ENCODE results near the gene OSBPL10. TPM values are rescaled to one million over a fixed set of nuclear protein-coding genes. Genes with fewer than 3 reads are reported as not detected.
"Not testable (repeated sequence)": the region's sequence is repeated elsewhere in the genome, so short reads cannot be mapped to it uniquely, and the experiment has no call there.

The OSBPL10 gene
- polyA plus RNA-seq, 1 donor, result 12.4 TPM

DNA sequence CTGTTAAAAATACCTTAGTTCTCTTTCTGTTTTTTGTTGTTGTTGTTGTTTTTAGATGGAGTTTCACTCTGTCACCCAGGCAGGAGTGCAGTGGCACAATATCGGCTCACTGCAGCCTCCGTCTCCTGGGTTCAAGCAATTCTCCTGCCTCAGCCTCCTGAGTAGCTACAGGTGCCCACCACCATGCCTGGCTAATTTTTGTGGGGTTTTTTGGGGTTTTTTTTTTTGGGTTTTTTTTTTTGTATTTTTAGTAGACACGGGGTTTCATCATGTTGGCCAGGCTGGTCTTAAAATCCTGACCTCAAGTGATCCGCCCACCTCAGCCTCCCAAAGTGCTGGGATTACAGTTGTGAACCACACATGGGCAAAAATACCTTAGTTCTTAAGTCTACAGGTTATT lies 120.4 kb downstream of the OSBPL10 start:
- not testable (repeated sequence) for H3K36me3 ChIP-seq (ENCODE audit: control insufficient read depth, insufficient read depth, low read length); DNase-seq; H3K9me3 ChIP-seq (ENCODE audit: control insufficient read depth, low read depth, low read length); H3K27me3 ChIP-seq (ENCODE audit: control insufficient read depth, insufficient read depth, low read length); H3K27ac ChIP-seq (ENCODE audit: low read length); H3K4me1 ChIP-seq (ENCODE audit: control insufficient read depth, insufficient read depth, low read length); H3K4me3 ChIP-seq (ENCODE audit: low read length)
- no CpG with 5 or more reads among the region's 4 CpGs for WGBS (ENCODE audit: insufficient coverage, low lambda C conversion rate)

DNA sequence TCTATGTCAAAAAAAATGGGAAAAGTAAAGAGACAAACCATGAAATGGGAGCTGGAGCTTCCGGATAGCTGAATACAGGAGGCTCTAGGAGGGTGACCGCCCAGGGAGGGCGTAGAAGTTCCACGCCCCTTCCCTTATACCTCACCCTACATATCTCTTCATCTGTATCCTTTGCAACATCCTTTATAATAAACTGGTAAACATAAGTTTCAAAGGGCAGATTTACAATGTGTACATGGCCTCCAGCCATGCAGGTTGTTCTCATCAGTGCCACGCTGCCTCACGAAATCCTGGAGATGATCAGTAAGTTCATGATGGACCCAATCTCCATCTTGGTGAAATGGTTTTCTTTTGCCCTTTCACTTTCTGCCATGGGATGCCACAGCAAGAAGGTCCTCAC lies 121.8 kb downstream of the OSBPL10 start:
- H3K4me3 ChIP-seq (ENCODE audit: low read length), result no peak overlapping the region

DNA sequence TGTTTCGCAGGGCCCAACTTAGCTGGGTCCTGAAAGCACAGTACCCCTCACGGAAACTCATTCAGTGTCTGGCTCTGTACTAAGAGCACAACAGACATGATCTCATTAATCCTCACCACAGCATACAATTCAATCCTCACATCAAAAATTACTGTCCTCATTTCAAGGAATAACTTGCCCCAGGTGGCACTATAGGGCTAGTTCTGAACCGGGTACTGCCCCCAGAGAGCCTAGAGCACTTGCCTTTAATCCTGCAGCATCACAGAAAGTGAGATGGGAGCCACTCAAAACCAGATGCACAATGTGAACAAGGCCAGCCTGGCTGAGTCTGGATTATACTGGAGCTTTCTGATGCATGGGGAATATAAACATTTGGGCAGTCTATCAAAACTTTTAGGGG lies 122.6 kb downstream of the OSBPL10 start:
- no peaks in the 10 kb centered on the region for H3K36me3 ChIP-seq (ENCODE audit: control insufficient read depth, insufficient read depth, low read length)
- no peaks in the 10 kb centered on the region for H3K27me3 ChIP-seq (ENCODE audit: control insufficient read depth, insufficient read depth, low read length)
- no peaks in the 10 kb centered on the region for H3K4me1 ChIP-seq (ENCODE audit: control insufficient read depth, insufficient read depth, low read length)
- H3K9me3 ChIP-seq (ENCODE audit: control insufficient read depth, low read depth, low read length), result no peaks in the 10 kb centered on the region
- WGBS (ENCODE audit: insufficient coverage, low lambda C conversion rate), result no CpG with 5 or more reads among the region's 3 CpGs
- no peak overlapping the region for H3K4me3 ChIP-seq (ENCODE audit: low read length)
- H3K27ac ChIP-seq (ENCODE audit: low read length), result no peak overlapping the region
- no peak for DNase-seq

More for the DNA sequence above, 121.8 kb downstream of the OSBPL10 start:
- no peaks in the 10 kb centered on the region for H3K9me3 ChIP-seq (ENCODE audit: control insufficient read depth, low read depth, low read length)
- DNase-seq, result no peak
- H3K4me1 ChIP-seq (ENCODE audit: control insufficient read depth, insufficient read depth, low read length), result no peaks in the 10 kb centered on the region
- H3K27me3 ChIP-seq (ENCODE audit: control insufficient read depth, insufficient read depth, low read length), result no peaks in the 10 kb centered on the region
- WGBS (ENCODE audit: insufficient coverage, low lambda C conversion rate), result 100% methylated on average over 3 of the region's 6 CpGs
- no peaks in the 10 kb centered on the region for H3K36me3 ChIP-seq (ENCODE audit: control insufficient read depth, insufficient read depth, low read length)
- H3K27ac ChIP-seq (ENCODE audit: low read length), result no peak overlapping the region

DNA sequence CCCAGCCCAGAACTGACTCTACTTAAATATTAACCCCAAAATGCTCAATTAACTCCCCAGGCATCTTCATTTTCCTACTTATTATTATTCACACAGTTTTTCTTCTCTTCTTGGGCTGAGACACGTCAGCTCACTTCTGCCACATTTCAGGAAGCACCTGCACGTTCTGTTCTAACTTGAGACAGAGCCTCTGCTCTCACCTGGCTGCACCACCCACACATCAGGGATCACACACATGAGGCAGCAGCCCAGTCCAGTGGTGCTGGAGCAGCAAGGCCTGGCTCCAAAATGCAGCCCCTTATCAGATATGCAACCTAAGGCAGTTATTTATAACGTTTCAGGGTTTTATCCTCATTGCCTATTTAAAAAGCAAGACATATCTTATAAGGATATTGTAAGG lies 127.5 kb downstream of the OSBPL10 start:
- H3K4me1 ChIP-seq (ENCODE audit: control insufficient read depth, insufficient read depth, low read length), result no peaks in the 10 kb centered on the region
- 79% methylated on average over 2 of the region's 3 CpGs for WGBS (ENCODE audit: insufficient coverage, low lambda C conversion rate)
- no peaks in the 10 kb centered on the region for H3K27me3 ChIP-seq (ENCODE audit: control insufficient read depth, insufficient read depth, low read length)
- H3K27ac ChIP-seq (ENCODE audit: low read length), result no peak overlapping the region
- H3K9me3 ChIP-seq (ENCODE audit: control insufficient read depth, low read depth, low read length), result no peaks in the 10 kb centered on the region
- no peaks in the 10 kb centered on the region for H3K36me3 ChIP-seq (ENCODE audit: control insufficient read depth, insufficient read depth, low read length)
- no peak overlapping the region for H3K4me3 ChIP-seq (ENCODE audit: low read length)
- DNase-seq, result no peak

DNA sequence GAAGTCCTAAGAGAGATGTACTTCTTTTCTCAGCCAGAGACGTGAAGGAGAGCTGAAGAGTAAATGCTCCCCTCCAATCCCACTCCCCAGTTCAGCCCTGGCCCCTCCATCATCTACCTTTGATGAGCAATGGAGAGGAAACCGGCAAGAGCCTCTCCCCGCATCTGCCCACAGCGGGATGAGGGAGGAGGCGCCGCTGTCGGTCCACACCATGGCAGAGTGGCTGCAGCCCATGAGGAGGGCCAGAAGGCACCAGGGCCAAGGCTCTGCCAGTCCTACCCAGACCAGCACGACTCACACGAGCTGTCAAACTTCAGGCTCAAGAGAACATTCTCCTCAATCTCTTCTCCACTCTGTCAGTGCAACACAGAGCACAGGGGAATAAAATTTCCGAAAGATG lies 129.8 kb downstream of the OSBPL10 start:
- H3K4me3 ChIP-seq (ENCODE audit: low read length), result no peak overlapping the region
- peaks cover 4% of the 10 kb centered on the region for H3K4me1 ChIP-seq (ENCODE audit: control insufficient read depth, insufficient read depth, low read length)
- no peak overlapping the region for H3K27ac ChIP-seq (ENCODE audit: low read length)
- WGBS (ENCODE audit: insufficient coverage, low lambda C conversion rate), result no CpG with 5 or more reads among the region's 10 CpGs
- DNase-seq, result no peak
- no peaks in the 10 kb centered on the region for H3K36me3 ChIP-seq (ENCODE audit: control insufficient read depth, insufficient read depth, low read length)
- H3K27me3 ChIP-seq (ENCODE audit: control insufficient read depth, insufficient read depth, low read length), result no peaks in the 10 kb centered on the region
- H3K9me3 ChIP-seq (ENCODE audit: control insufficient read depth, low read depth, low read length), result no peaks in the 10 kb centered on the region

DNA sequence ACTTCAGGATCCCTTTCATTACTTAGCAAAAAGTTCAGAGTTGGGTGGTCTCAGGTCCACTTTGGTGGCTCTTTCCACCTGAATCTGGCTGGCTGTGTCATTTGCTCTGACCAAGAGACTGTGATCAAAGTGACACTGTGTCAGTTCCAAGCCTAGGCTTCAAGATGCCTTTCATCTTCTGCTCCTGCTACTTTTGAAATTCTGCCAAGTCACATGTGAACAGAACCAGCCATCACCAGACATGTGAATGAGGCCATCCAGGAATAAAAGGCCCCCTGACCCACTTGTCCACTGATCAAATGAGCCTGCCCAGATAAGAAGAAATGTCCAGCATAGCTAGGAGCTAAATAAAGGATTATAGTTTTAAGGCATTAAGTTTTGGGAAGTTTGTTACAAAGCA lies 132.2 kb downstream of the OSBPL10 start:
- DNase-seq, result peak; percentile 14 to 55
- peaks cover 4% of the 10 kb centered on the region for H3K4me1 ChIP-seq (ENCODE audit: control insufficient read depth, insufficient read depth, low read length)
- H3K9me3 ChIP-seq (ENCODE audit: control insufficient read depth, low read depth, low read length), result no peaks in the 10 kb centered on the region
- H3K36me3 ChIP-seq (ENCODE audit: control insufficient read depth, insufficient read depth, low read length), result no peaks in the 10 kb centered on the region
- H3K4me3 ChIP-seq (ENCODE audit: low read length), result no peak overlapping the region
- H3K27ac ChIP-seq (ENCODE audit: low read length), result no peak overlapping the region
- no peaks in the 10 kb centered on the region for H3K27me3 ChIP-seq (ENCODE audit: control insufficient read depth, insufficient read depth, low read length)

DNA sequence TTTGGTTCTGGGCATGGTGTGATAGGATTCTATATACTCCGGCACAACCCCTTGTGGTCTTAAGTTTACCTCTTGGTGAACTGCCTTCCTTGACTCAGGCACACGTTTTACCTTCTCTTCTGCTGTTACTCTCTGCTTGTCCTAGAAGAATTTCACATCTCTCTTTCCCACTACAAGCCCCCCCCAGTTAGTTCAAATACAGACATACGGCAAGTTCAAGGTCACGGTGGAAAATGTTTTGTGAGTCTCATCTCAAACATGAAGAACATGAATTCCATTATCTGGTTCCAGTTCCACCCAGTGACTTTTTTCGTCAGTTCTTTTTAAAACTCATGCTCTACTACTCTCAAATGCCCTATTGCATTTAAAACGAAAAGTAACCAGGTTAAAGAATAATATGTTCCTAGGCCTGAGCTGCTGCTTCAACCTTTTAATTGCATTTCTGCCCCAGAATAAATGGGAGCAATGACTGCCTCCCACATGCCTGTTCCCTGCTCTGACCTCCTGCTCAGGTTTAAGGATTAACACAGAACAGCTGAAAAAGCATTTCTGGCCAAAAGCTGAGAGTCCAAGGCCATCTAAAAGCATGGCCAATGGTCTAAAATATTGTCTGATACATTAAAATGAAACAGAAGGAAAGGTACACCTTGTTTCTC lies 132.8 kb downstream of the OSBPL10 start:
- H3K27me3 ChIP-seq (ENCODE audit: control insufficient read depth, insufficient read depth, low read length), result no peaks in the 10 kb centered on the region
- H3K4me1 ChIP-seq (ENCODE audit: control insufficient read depth, insufficient read depth, low read length), result peaks cover 4% of the 10 kb centered on the region
- H3K36me3 ChIP-seq (ENCODE audit: control insufficient read depth, insufficient read depth, low read length), result no peaks in the 10 kb centered on the region
- H3K9me3 ChIP-seq (ENCODE audit: control insufficient read depth, low read depth, low read length), result no peaks in the 10 kb centered on the region
- H3K27ac ChIP-seq (ENCODE audit: low read length), result no peak overlapping the region
- WGBS (ENCODE audit: insufficient coverage, low lambda C conversion rate), result 75% methylated on average over 2 of the region's 6 CpGs
- H3K4me3 ChIP-seq (ENCODE audit: low read length), result no peak overlapping the region
- DNase-seq, result no peak

DNA sequence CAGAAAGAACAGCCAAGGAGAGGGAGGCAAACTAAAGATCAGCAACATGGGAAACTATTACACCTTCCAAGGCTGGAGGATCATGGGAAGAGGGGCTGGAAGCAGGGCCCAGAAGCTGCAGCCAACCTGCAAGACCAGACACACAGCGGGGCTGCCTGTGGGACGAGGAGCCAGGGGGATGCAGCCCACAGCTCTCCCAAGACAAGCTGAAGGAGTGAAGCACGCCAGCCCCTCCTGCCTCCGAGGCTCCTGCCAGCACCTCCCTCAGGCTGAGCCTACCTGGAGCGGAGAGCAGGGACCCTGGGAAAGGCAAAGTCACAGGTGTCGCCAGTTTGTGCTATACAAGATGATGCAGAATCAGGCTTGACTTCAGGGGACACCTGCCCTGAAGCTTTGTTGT lies 133.3 kb downstream of the OSBPL10 start:
- Histone ChIP-seq H3K9me3 (ENCODE audit: control insufficient read depth, low read depth, low read length) (no peaks in the 10 kb centered on the region), H3K4me1 (ENCODE audit: control insufficient read depth, insufficient read depth, low read length) (peaks cover 4% of the 10 kb centered on the region), H3K27me3 (ENCODE audit: control insufficient read depth, insufficient read depth, low read length) (no peaks in the 10 kb centered on the region), H3K36me3 (ENCODE audit: control insufficient read depth, insufficient read depth, low read length) (no peaks in the 10 kb centered on the region), H3K27ac (ENCODE audit: low read length) (no peak overlapping the region), H3K4me3 (ENCODE audit: low read length) (no peak overlapping the region)
- DNase-seq, result no peak
- WGBS (ENCODE audit: insufficient coverage, low lambda C conversion rate), result no CpG with 5 or more reads among the region's 6 CpGs

DNA sequence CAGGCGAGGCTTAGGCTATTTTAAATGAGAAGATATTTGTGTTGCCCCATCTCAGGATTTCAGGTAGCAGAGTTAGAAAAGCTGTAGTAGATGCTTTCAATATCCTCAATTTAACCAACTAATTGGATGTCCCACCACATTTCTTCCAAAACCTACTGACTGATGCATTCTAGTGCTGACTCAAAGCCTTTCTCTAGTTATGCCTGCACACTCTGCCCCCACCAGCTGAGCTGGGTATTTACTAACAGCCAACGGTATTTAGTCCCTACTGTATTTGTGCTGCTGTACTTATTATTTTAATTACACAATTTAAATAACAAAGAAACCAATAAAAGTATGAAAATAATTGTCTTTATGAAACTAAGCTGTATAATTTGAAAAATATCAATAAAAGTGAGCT lies 139.5 kb downstream of the OSBPL10 start:
- H3K27ac ChIP-seq (ENCODE audit: low read length), result no peak overlapping the region
- WGBS (ENCODE audit: insufficient coverage, low lambda C conversion rate), result no CpG with 5 or more reads among the region's 2 CpGs
- DNase-seq, result no peak

DNA sequence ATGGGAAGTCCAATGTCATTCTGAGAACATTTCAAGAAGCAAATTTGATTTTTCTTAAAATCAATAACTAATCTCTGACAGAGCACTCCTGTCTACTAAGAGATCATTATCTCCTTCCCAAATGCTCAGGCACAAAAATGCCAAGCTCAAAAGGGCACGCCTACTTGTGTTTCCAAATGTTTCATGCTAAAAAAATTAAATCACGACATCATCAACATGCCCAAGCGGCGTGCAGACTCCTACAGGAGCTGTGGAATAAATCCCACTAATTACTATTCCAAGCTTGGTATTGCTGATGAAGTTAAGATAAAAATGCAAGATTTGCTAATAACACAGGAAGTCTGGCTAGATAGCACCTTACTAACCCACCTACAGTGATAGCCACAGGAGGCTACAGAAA lies 140.8 kb downstream of the OSBPL10 start:
- H3K36me3 ChIP-seq (ENCODE audit: control insufficient read depth, insufficient read depth, low read length), result no peaks in the 10 kb centered on the region
- no peaks in the 10 kb centered on the region for H3K9me3 ChIP-seq (ENCODE audit: control insufficient read depth, low read depth, low read length)
- no peaks in the 10 kb centered on the region for H3K27me3 ChIP-seq (ENCODE audit: control insufficient read depth, insufficient read depth, low read length)
- no peak overlapping the region for H3K4me3 ChIP-seq (ENCODE audit: low read length)
- no peak for DNase-seq
- WGBS (ENCODE audit: insufficient coverage, low lambda C conversion rate), result no CpG with 5 or more reads among the region's 4 CpGs
- H3K4me1 ChIP-seq (ENCODE audit: control insufficient read depth, insufficient read depth, low read length), result no peaks in the 10 kb centered on the region
- no peak overlapping the region for H3K27ac ChIP-seq (ENCODE audit: low read length)

More for the DNA sequence above, 139.5 kb downstream of the OSBPL10 start:
- Histone ChIP-seq H3K4me1 (ENCODE audit: control insufficient read depth, insufficient read depth, low read length) (no peaks in the 10 kb centered on the region), H3K27me3 (ENCODE audit: control insufficient read depth, insufficient read depth, low read length) (no peaks in the 10 kb centered on the region), H3K4me3 (ENCODE audit: low read length) (no peak overlapping the region), H3K9me3 (ENCODE audit: control insufficient read depth, low read depth, low read length) (no peaks in the 10 kb centered on the region), H3K36me3 (ENCODE audit: control insufficient read depth, insufficient read depth, low read length) (no peaks in the 10 kb centered on the region)

DNA sequence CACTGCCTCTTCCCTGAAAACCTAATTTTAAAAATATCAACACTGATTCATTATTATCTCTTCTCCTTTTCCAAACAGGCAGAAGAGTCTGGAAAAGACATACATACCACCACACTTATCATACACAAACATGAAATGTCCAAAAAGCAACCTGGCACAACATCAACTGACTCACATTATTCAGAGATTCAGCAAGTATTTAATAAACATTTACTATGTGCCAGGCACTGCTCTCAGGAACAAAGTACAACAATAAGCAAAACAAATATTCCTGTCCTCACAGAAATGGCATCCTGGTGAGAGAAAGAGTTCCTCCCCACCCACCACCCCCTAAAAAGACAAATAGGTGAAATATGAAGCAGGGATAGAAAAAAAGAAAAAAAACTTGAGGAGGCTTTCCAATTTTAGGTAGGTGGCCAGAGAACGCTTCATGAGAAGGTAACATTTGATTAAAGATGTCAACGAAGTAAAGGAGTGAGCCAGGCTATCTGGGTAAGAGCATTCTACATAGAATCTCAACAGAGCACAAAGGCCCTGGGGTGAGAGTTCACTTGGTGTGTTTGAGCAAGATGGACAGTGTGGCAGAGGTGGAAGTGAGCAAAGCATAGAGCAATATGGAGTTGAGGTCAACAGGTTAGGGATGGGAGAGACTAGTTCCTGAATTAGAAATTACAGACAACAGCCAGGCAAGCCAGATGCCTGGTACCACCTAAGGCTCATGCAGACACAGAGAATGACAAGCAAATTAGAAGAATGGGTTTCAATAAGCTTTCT lies 141.7 kb downstream of the OSBPL10 start:
- H3K27ac ChIP-seq (ENCODE audit: low read length), result no peak overlapping the region
- H3K9me3 ChIP-seq (ENCODE audit: control insufficient read depth, low read depth, low read length), result no peaks in the 10 kb centered on the region
- WGBS (ENCODE audit: insufficient coverage, low lambda C conversion rate), result 90% methylated on average over 2 of the region's 2 CpGs
- H3K36me3 ChIP-seq (ENCODE audit: control insufficient read depth, insufficient read depth, low read length), result no peaks in the 10 kb centered on the region
- H3K4me1 ChIP-seq (ENCODE audit: control insufficient read depth, insufficient read depth, low read length), result no peaks in the 10 kb centered on the region
- no peak for DNase-seq
- no peak overlapping the region for H3K4me3 ChIP-seq (ENCODE audit: low read length)
- H3K27me3 ChIP-seq (ENCODE audit: control insufficient read depth, insufficient read depth, low read length), result no peaks in the 10 kb centered on the region

Data from large intestine (tissue), 3 donors.